HG03066 (cell line): ENCODE measurements around the gene GLT8D2.
A peak's percentile ranks its signal among the peaks of the same experiment; 100 is the strongest.

Source experiments
- ATAC-seq: cut with Tn5 transposase; IDR thresholded peaks from one replicate; pipeline ENCODE4 v1.9.1; 2021; ENCODE audit warnings: low read depth; ENCODE audit not compliant: unreplicated experiment

The GLT8D2 gene

GRCh38 chr12:104006929-104007328 is 43.1 kb downstream of the GLT8D2 start:
- no peak for ATAC-seq

GRCh38 chr12:104003596-104003995 is 46.4 kb downstream of the GLT8D2 start:
- no peak for ATAC-seq

- no peak for ATAC-seq
Observed at GRCh38 chr12:104002686-104003085, 47.3 kb downstream of the GLT8D2 start.

GRCh38 chr12:104000807-104001434 is 49.1 kb downstream of the GLT8D2 start:
- no peak for ATAC-seq

GRCh38 chr12:103998976-103999375 is 51.0 kb downstream of the GLT8D2 start:
- ATAC-seq = no peak

- ATAC-seq = no peak
Observed at GRCh38 chr12:103997286-103997900, 52.6 kb downstream of the GLT8D2 start.

- no peak for ATAC-seq
Observed at GRCh38 chr12:103996595-103996994, 53.4 kb downstream of the GLT8D2 start.

- ATAC-seq = no peak
Observed at GRCh38 chr12:103994235-103994634, 55.8 kb downstream of the GLT8D2 start.

- no peak for ATAC-seq
Observed at GRCh38 chr12:103986829-103987228, 63.2 kb downstream of the GLT8D2 start.

GRCh38 chr12:103978384-103978982 is 71.5 kb downstream of the GLT8D2 start:
- no peak for ATAC-seq

GRCh38 chr12:103975368-103975767 is 74.6 kb downstream of the GLT8D2 start:
- ATAC-seq = no peak

- no peak for ATAC-seq
Observed at GRCh38 chr12:103973909-103974308, 76.1 kb downstream of the GLT8D2 start.

- ATAC-seq = no peak
Observed at GRCh38 chr12:103969391-103969790, 80.6 kb downstream of the GLT8D2 start.

GRCh38 chr12:103966736-103967135 is 83.3 kb downstream of the GLT8D2 start:
- no peak for ATAC-seq

GRCh38 chr12:103965590-103966504 is 84.1 kb downstream of the GLT8D2 start, which contains the start of gene TDG:
TDG (plus strand) TSS chr12:103965872; CDS start chr12:103966038, 166 bp downstream.
- peak; percentile 89 for ATAC-seq

- ATAC-seq = no peak
Observed at GRCh38 chr12:103965255-103965589, 84.8 kb downstream of the GLT8D2 start.

GRCh38 chr12:103964805-103965204 is 85.2 kb downstream of the GLT8D2 start:
- ATAC-seq = no peak

- no peak for ATAC-seq
Observed at GRCh38 chr12:103962493-103962892, 87.5 kb downstream of the GLT8D2 start.

GRCh38 chr12:103960616-103961227 is 89.3 kb downstream of the GLT8D2 start:
- no peak for ATAC-seq

GRCh38 chr12:103958621-103959020 is 91.4 kb downstream of the GLT8D2 start:
- ATAC-seq = no peak
